ENCODE measurements around the gene NME7.
"Not testable (repeated sequence)": the region's sequence is repeated elsewhere in the genome, so short reads cannot be mapped to it uniquely, and the experiment has no call there.

Gene NME7

GRCh38 chr1:169308313-169309039 is 59.1 kb downstream of the NME7 start:
- in situ Hi-C loops (cut with HindIII; ENCODE audit: low sequenced_read_pairs): no loop called here

- in situ Hi-C loops (cut with HindIII; ENCODE audit: low sequenced_read_pairs): no loop called here
Observed at GRCh38 chr1:169307176-169307575, 60.4 kb downstream of the NME7 start.

- in situ Hi-C loops (cut with HindIII; ENCODE audit: low sequenced_read_pairs): no loop called here
Observed at GRCh38 chr1:169305948-169306347, 61.6 kb downstream of the NME7 start.

- in situ Hi-C loops (cut with HindIII; ENCODE audit: low sequenced_read_pairs): no loop called here
Observed at GRCh38 chr1:169305356-169305755, 62.2 kb downstream of the NME7 start.

GRCh38 chr1:169300854-169301253 is 66.7 kb downstream of the NME7 start:
- in situ Hi-C loops (cut with HindIII; ENCODE audit: low sequenced_read_pairs): no loop called here

GRCh38 chr1:169298441-169298840 is 69.2 kb downstream of the NME7 start:
- in situ Hi-C loops (cut with HindIII; ENCODE audit: low sequenced_read_pairs): no loop called here

- in situ Hi-C loops (cut with HindIII; ENCODE audit: low sequenced_read_pairs): no loop called here
Observed at GRCh38 chr1:169295846-169296245, 71.8 kb downstream of the NME7 start.

GRCh38 chr1:169295425-169295824 is 72.2 kb downstream of the NME7 start:
- in situ Hi-C loops (cut with HindIII; ENCODE audit: low sequenced_read_pairs): no loop called here

GRCh38 chr1:169289016-169289415 is 78.6 kb downstream of the NME7 start:
- in situ Hi-C loops (cut with HindIII; ENCODE audit: low sequenced_read_pairs): no loop called here

GRCh38 chr1:169288011-169288414 is 79.6 kb downstream of the NME7 start:
- in situ Hi-C loops (cut with HindIII; ENCODE audit: low sequenced_read_pairs): no loop called here

GRCh38 chr1:169287280-169287679 is 80.3 kb downstream of the NME7 start:
- in situ Hi-C loops (cut with HindIII; ENCODE audit: low sequenced_read_pairs): no loop called here

- in situ Hi-C loops (cut with HindIII; ENCODE audit: low sequenced_read_pairs): not testable (repeated sequence)
Observed at GRCh38 chr1:169281562-169281961, 86.0 kb downstream of the NME7 start.

GRCh38 chr1:169271098-169271497 is 96.5 kb downstream of the NME7 start:
- in situ Hi-C loops (cut with HindIII; ENCODE audit: low sequenced_read_pairs): no loop called here

GRCh38 chr1:169266133-169266532 is 101.5 kb downstream of the NME7 start:
- in situ Hi-C loops (cut with HindIII; ENCODE audit: low sequenced_read_pairs): no loop called here

GRCh38 chr1:169263059-169263458 is 104.5 kb downstream of the NME7 start:
- in situ Hi-C loops (cut with HindIII; ENCODE audit: low sequenced_read_pairs): no loop called here

- in situ Hi-C loops (cut with HindIII; ENCODE audit: low sequenced_read_pairs): no loop called here
Observed at GRCh38 chr1:169261884-169262283, 105.7 kb downstream of the NME7 start.

GRCh38 chr1:169260478-169261151 is 107.0 kb downstream of the NME7 start:
- in situ Hi-C loops (cut with HindIII; ENCODE audit: low sequenced_read_pairs): no loop called here

- in situ Hi-C loops (cut with HindIII; ENCODE audit: low sequenced_read_pairs): no loop called here
Observed at GRCh38 chr1:169259816-169260215, 107.8 kb downstream of the NME7 start.

GRCh38 chr1:169250795-169251194 is 116.8 kb downstream of the NME7 start:
- in situ Hi-C loops (cut with HindIII; ENCODE audit: low sequenced_read_pairs): no loop called here

GRCh38 chr1:169250022-169250421 is 117.6 kb downstream of the NME7 start:
- in situ Hi-C loops (cut with HindIII; ENCODE audit: low sequenced_read_pairs): no loop called here

- in situ Hi-C loops (cut with HindIII; ENCODE audit: low sequenced_read_pairs): no loop called here
Observed at GRCh38 chr1:169249611-169250010, 118.0 kb downstream of the NME7 start.

- in situ Hi-C loops (cut with HindIII; ENCODE audit: low sequenced_read_pairs): no loop called here
Observed at GRCh38 chr1:169245706-169246105, 121.9 kb downstream of the NME7 start.

All from endothelial cell of hepatic sinusoid (primary cell).